ENCODE measurements around the gene RAMP2. TPM values are rescaled to one million over a fixed set of nuclear protein-coding genes. Genes with fewer than 3 reads are reported as not detected.

RAMP2 gene
- total and polyA plus RNA-seq, 2 of the 13 experiments (the other 11 are each of a cell fraction or from before 2014, with no cell fraction given): 1.4 to 5.2 TPM

- TF ChIP-seq, protein P1, sequence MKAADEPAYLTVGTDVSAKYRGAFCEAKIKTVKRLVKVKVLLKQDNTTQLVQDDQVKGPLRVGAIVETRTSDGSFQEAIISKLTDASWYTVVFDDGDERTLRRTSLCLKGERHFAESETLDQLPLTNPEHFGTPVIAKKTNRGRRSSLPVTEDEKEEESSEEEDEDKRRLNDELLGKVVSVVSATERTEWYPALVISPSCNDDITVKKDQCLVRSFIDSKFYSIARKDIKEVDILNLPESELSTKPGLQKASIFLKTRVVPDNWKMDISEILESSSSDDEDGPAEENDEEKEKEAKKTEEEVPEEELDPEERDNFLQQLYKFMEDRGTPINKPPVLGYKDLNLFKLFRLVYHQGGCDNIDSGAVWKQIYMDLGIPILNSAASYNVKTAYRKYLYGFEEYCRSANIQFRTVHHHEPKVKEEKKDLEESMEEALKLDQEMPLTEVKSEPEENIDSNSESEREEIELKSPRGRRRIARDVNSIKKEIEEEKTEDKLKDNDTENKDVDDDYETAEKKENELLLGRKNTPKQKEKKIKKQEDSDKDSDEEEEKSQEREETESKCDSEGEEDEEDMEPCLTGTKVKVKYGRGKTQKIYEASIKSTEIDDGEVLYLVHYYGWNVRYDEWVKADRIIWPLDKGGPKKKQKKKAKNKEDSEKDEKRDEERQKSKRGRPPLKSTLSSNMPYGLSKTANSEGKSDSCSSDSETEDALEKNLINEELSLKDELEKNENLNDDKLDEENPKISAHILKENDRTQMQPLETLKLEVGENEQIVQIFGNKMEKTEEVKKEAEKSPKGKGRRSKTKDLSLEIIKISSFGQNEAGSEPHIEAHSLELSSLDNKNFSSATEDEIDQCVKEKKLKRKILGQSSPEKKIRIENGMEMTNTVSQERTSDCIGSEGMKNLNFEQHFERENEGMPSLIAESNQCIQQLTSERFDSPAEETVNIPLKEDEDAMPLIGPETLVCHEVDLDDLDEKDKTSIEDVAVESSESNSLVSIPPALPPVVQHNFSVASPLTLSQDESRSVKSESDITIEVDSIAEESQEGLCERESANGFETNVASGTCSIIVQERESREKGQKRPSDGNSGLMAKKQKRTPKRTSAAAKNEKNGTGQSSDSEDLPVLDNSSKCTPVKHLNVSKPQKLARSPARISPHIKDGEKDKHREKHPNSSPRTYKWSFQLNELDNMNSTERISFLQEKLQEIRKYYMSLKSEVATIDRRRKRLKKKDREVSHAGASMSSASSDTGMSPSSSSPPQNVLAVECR (CRISPR knock-in tag; IDR thresholded peaks at IDR 0.05; ENCODE audit: borderline replicate concordance): peak; percentile 88
- TF ChIP-seq ATF7-NPFF (CRISPR knock-in tag; IDR thresholded peaks at IDR 0.05; ENCODE audit: low read depth): peak; percentile 95
- TF ChIP-seq IRF1 (CRISPR knock-in tag; IDR thresholded peaks at IDR 0.05; ENCODE audit: low read depth): no peak
- peak; percentile 94; the same call in 1 of the 2 replicates for TF ChIP-seq KLF11 (CRISPR knock-in tag; IDR thresholded peaks at IDR 0.05)
- peak; percentile 75 for TF ChIP-seq MEIS2 (CRISPR knock-in tag; IDR thresholded peaks at IDR 0.05)
- TF ChIP-seq ZNF136 (CRISPR knock-in tag; IDR thresholded peaks at IDR 0.05; ENCODE audit: low read depth): no peak
- TF ChIP-seq SMYD3 (CRISPR knock-in tag; IDR thresholded peaks at IDR 0.05): peak; percentile 88; the same call in 1 of the 2 replicates
- TF ChIP-seq, protein P2, sequence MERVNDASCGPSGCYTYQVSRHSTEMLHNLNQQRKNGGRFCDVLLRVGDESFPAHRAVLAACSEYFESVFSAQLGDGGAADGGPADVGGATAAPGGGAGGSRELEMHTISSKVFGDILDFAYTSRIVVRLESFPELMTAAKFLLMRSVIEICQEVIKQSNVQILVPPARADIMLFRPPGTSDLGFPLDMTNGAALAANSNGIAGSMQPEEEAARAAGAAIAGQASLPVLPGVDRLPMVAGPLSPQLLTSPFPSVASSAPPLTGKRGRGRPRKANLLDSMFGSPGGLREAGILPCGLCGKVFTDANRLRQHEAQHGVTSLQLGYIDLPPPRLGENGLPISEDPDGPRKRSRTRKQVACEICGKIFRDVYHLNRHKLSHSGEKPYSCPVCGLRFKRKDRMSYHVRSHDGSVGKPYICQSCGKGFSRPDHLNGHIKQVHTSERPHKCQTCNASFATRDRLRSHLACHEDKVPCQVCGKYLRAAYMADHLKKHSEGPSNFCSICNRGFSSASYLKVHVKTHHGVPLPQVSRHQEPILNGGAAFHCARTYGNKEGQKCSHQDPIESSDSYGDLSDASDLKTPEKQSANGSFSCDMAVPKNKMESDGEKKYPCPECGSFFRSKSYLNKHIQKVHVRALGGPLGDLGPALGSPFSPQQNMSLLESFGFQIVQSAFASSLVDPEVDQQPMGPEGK (CRISPR knock-in tag; IDR thresholded peaks at IDR 0.05): peak; percentile 95
- TF ChIP-seq, protein P3, sequence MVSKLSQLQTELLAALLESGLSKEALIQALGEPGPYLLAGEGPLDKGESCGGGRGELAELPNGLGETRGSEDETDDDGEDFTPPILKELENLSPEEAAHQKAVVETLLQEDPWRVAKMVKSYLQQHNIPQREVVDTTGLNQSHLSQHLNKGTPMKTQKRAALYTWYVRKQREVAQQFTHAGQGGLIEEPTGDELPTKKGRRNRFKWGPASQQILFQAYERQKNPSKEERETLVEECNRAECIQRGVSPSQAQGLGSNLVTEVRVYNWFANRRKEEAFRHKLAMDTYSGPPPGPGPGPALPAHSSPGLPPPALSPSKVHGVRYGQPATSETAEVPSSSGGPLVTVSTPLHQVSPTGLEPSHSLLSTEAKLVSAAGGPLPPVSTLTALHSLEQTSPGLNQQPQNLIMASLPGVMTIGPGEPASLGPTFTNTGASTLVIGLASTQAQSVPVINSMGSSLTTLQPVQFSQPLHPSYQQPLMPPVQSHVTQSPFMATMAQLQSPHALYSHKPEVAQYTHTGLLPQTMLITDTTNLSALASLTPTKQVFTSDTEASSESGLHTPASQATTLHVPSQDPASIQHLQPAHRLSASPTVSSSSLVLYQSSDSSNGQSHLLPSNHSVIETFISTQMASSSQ (IDR thresholded peaks at IDR 0.05; ENCODE audit: low read depth): no peak
- TF ChIP-seq, protein P3 (CRISPR knock-in tag; IDR thresholded peaks at IDR 0.05; ENCODE audit: borderline replicate concordance): peak; percentile 52; the same call in 1 of the 2 replicates
- TF ChIP-seq PTBP1 (IDR thresholded peaks at IDR 0.05; ENCODE audit: low read depth, low read length, poor library complexity, severe bottlenecking): peak; percentile 58
- TF ChIP-seq, protein P4, sequence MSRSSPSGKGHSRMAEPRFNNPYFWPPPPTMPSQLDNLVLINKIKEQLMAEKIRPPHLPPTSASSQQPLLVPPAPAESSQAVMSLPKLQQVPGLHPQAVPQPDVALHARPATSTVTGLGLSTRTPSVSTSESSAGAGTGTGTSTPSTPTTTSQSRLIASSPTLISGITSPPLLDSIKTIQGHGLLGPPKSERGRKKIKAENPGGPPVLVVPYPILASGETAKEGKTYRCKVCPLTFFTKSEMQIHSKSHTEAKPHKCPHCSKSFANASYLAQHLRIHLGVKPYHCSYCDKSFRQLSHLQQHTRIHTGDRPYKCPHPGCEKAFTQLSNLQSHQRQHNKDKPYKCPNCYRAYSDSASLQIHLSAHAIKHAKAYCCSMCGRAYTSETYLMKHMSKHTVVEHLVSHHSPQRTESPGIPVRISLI (CRISPR knock-in tag; IDR thresholded peaks at IDR 0.05; ENCODE audit: borderline replicate concordance): no peak; the same call in 1 of the 2 replicates
- peak; percentile 73 for TF ChIP-seq MED8 (CRISPR knock-in tag; IDR thresholded peaks at IDR 0.05; ENCODE audit: insufficient replicate concordance)
- TF ChIP-seq, protein P5, sequence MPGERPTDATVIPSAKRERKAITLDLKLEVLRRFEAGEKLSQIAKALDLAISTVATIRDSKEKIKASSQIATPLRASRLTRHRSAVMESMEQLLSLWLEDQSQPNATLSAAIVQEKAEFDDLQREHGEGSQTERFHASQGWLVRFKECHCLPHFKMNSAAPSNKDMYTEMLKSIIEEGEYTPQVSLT (CRISPR knock-in tag; IDR thresholded peaks at IDR 0.05; ENCODE audit: borderline replicate concordance, low read depth): peak; percentile 25; the same call in 1 of the 2 replicates
Measured at GRCh38 chr17:42744806-42745617, 16.0 kb upstream of the RAMP2 start, which contains the start of gene EZH1 (continued).
